Measurements from ENCODE around the gene PITX1.

- TF ChIP-seq CTCF (IDR thresholded peaks at IDR 0.05) (no peak), POLR2AphosphoS5 (IDR thresholded peaks at IDR 0.05; ENCODE audit: insufficient read depth in 1 of 2, low read depth in 1 of 2) (no peak), POLR2A (IDR thresholded peaks at IDR 0.05) (no peak)
Measured at GRCh38 chr5:135063511-135064234, 29.6 kb upstream of the PITX1 start.
